ENCODE measurements around the gene KANSL1. TPM values are rescaled to one million over a fixed set of nuclear protein-coding genes. Genes with fewer than 3 reads are reported as not detected.
A peak's percentile ranks its signal among the peaks of the same experiment; 100 is the strongest.

Gene KANSL1
- total RNA-seq, 1 experiment from 2014 or later: 67.1 TPM

GRCh38 chr17:46197530-46197929 is 4.3 kb upstream of the KANSL1 start:
- Mint-ChIP-seq H3K4me1 (ENCODE audit: insufficient read depth, unreplicated experiment) (peaks cover 16% of the 10 kb centered on the region), H3K36me3 (ENCODE audit: insufficient read depth, unreplicated experiment) (no peaks in the 10 kb centered on the region), H3K27me3 (ENCODE audit: insufficient read depth, unreplicated experiment) (no peaks in the 10 kb centered on the region), H3K27ac (ENCODE audit: low read depth, unreplicated experiment) (no peak overlapping the region), H3K9me3 (ENCODE audit: unreplicated experiment) (no peaks in the 10 kb centered on the region), H3K4me3 (ENCODE audit: unreplicated experiment) (no peak overlapping the region)
- no peak for TF ChIP-seq CTCF (IDR thresholded peaks at IDR 0.05; ENCODE audit: unreplicated experiment)
- ChIA-PET CTCF (interaction anchor here (0.7 to 2.9 kb wide), 3 partner anchors 15 to 153 kb away, joined by 4 to 22 read pairs (median 4); no protein-coding TSS in a partner anchor), POLR2A (interaction anchor here (2.3 to 2.5 kb wide), 2 partner anchors 14 to 69 kb away, joined by 6 to 18 read pairs; no protein-coding TSS in a partner anchor)
- no peak for DNase-seq (ENCODE audit: unreplicated experiment)
- BruUV-seq (replicated peaks): no TSS peak
- intact Hi-C loops (cut with micrococcal nuclease): no loop called here

GRCh38 chr17:46195939-46196716 is 2.9 kb upstream of the KANSL1 start:
- intact Hi-C loops (cut with micrococcal nuclease): no loop called here
- DNase-seq (ENCODE audit: unreplicated experiment): no peak
- POLR2A ChIA-PET: no interaction called here
- no TSS peak for BruUV-seq (replicated peaks)
- no peak overlapping the region for H3K4me3 Mint-ChIP-seq (ENCODE audit: unreplicated experiment)
- no peaks in the 10 kb centered on the region for H3K9me3 Mint-ChIP-seq (ENCODE audit: unreplicated experiment)
- no peak for TF ChIP-seq CTCF (IDR thresholded peaks at IDR 0.05; ENCODE audit: unreplicated experiment)
- peaks cover 16% of the 10 kb centered on the region for H3K4me1 Mint-ChIP-seq (ENCODE audit: insufficient read depth, unreplicated experiment)
- H3K27me3 Mint-ChIP-seq (ENCODE audit: insufficient read depth, unreplicated experiment): no peaks in the 10 kb centered on the region
- H3K27ac Mint-ChIP-seq (ENCODE audit: low read depth, unreplicated experiment): no peak overlapping the region
- CTCF ChIA-PET: interaction anchor here (0.5 to 1.2 kb wide), 6 partner anchors 7 to 152 kb away, joined by 3 to 9 read pairs (median 4); no protein-coding TSS in a partner anchor
- H3K36me3 Mint-ChIP-seq (ENCODE audit: insufficient read depth, unreplicated experiment): no peaks in the 10 kb centered on the region

- BruUV-seq (replicated peaks): no TSS peak
- Mint-ChIP-seq H3K9me3 (ENCODE audit: unreplicated experiment) (no peaks in the 10 kb centered on the region), H3K27me3 (ENCODE audit: insufficient read depth, unreplicated experiment) (no peaks in the 10 kb centered on the region), H3K4me1 (ENCODE audit: insufficient read depth, unreplicated experiment) (peaks cover 21% of the 10 kb centered on the region), H3K27ac (ENCODE audit: low read depth, unreplicated experiment) (peak overlapping the region; percentile 82), H3K36me3 (ENCODE audit: insufficient read depth, unreplicated experiment) (no peaks in the 10 kb centered on the region), H3K4me3 (ENCODE audit: unreplicated experiment) (no peak overlapping the region)
- ChIA-PET CTCF (interaction anchor here (0.7 to 1.2 kb wide), 5 partner anchors 17 to 73 kb away, joined by 4 to 9 read pairs (median 5); no protein-coding TSS in a partner anchor), POLR2A (interaction anchor here (0.6 kb wide), 1 partner anchor 59 kb away, joined by 3 read pairs; no protein-coding TSS in a partner anchor)
- no peak for DNase-seq (ENCODE audit: unreplicated experiment)
- TF ChIP-seq CTCF (IDR thresholded peaks at IDR 0.05; ENCODE audit: unreplicated experiment): no peak
- intact Hi-C loops (cut with micrococcal nuclease): no loop called here
Measured at GRCh38 chr17:46195217-46195855, 2.1 kb upstream of the KANSL1 start.
